ENCODE measurements around the gene ZNF93. TPM values are rescaled to one million over a fixed set of nuclear protein-coding genes. Genes with fewer than 3 reads are reported as not detected.
"Not testable (repeated sequence)": the region's sequence is repeated elsewhere in the genome, so short reads cannot be mapped to it uniquely, and the experiment has no call there.

Gene ZNF93
- total RNA-seq, 1 experiment from 2014 or later: 5.3 TPM

- DNase-seq (ENCODE audit: low spot score): no peak
These were observed 36.7 kb downstream of the ZNF93 start for GRCh38 chr19:19937403-19937802.

DNA sequence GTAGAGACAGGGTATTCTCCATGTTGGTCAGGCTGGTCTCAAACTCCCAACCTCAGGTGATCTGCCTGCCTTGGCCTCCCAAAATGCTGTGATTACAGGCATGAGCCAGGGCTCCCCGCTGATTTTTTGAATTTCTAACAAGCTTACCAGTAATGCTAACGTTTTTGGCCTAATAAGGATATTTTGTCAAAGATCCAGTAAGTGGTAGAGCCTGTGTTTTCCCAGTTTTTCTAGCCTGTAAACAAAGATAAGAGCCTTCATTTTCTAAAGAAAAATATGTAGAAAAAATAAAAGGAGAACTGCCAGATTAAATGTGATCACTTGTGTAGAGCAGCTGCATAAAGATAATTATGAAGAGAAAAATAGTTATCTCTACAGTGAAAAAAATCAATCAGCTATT, 37.7 kb downstream of the ZNF93 start:
- DNase-seq (ENCODE audit: low spot score): no peak

DNA sequence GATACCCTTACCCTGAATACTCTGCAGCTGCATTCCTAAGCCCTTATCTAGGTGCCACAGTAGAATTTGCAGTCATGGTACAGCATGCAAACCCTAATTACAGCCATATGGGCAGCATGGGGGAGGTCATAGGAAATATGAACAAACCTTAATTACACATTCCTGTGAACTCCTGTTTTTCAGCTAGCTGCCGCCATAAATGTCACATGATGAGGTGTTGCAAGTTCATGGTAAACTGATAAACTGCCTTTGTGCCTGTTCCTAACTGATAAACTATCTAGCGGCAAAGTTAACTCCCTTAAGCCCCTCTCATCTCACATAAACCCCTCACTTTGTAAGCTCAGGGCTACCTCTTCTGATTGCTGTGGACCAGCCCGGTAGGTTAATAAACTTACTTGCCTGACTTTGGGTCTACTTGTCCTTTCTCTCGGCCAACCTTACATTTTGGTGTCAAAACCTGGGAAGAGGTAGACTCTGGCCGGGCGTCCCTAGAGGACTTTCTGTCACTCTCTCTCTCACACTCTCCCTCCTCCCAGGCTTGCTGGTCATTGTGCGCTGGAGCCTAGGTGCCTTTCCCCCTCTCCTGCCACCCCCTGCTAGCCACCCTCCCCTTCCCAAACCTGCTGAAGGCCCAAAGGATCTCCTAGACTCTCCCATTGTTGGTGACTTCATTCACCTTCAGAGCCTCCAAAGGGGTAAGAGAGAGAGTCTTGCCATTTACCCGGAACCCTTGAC, 43.3 kb downstream of the ZNF93 start:
- no peak for DNase-seq (ENCODE audit: low spot score)

- no peak for DNase-seq (ENCODE audit: low spot score)
These were observed 43.8 kb downstream of the ZNF93 start for GRCh38 chr19:19944583-19944880.

GRCh38 chr19:19946226-19946625, 45.5 kb downstream of the ZNF93 start:
- DNase-seq (ENCODE audit: low spot score): no peak

- no peak for DNase-seq (ENCODE audit: low spot score)
These were observed 48.1 kb downstream of the ZNF93 start for GRCh38 chr19:19948800-19949199.

- no peak for DNase-seq (ENCODE audit: low spot score)
These were observed 54.5 kb downstream of the ZNF93 start for GRCh38 chr19:19955208-19955607.

GRCh38 chr19:19956434-19957075, 55.8 kb downstream of the ZNF93 start:
- no peak for DNase-seq (ENCODE audit: low spot score)

DNA sequence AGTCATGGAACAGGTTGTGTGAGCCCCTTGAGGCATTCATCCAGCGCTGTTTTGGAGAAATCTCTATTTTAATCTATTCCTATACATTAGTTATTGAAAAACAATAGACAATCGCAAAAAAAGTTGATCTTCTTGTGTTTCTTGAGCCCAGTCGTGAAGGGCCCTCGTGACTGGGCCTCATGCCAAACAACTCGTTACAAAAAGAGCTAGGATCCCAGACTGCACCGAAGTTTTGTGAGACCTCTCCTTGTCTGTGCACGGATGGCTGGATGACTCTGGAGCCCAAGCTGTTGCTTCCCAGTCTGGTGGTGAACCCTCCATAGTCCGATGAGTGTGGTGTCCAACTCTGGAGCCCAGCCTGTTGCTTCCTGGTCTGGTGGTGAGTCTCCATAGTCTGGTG, 57.0 kb downstream of the ZNF93 start:
- DNase-seq (ENCODE audit: low spot score): not testable (repeated sequence)

GRCh38 chr19:19959151-19959799, 58.5 kb downstream of the ZNF93 start:
- peak; percentile 35 for DNase-seq (ENCODE audit: low spot score)

DNA sequence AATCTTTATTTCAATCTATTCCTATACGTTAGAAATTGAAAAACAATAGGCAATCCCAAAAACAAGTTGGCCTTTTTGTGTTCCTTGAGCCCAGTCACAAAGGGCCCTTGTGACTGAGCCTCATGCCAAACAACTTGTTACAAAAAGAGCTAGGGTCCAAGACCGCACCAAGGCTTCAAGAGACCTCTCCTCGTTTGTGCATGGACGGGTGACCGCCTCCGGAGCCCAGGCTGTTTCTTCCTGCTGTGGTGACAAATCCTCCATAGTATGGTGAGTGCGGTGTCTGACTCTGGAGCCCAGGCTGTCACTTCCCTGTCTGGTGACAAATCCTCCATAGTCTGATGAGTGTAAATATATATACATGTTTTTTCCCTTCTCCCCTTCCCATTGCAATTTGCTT, 63.7 kb downstream of the ZNF93 start:
- no peak for DNase-seq (ENCODE audit: low spot score)

GRCh38 chr19:19966126-19966525, 65.4 kb downstream of the ZNF93 start:
- not testable (repeated sequence) for DNase-seq (ENCODE audit: low spot score)

DNA sequence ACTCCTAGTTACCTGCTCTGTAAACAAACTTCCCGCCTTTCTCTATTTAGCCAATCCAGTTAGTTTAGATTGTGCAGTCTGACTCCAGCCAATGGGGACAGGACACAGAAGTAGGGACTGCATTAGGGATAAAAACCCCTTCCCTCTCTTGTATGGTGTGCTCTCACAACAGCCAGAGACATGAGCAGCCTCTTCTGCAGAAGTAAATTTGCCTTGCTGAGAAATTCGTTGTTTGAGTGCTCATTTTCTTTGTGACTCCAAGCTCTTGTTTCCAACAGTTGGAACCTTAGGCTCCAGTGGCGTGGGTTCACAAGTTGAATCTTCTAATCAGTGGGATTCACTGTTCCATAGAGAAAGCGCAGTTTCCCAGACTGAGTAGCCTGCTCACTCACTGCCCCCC, 66.1 kb downstream of the ZNF93 start:
- DNase-seq (ENCODE audit: low spot score): no peak

Other genes with a start within 250 kb of the ZNF93 start
- gene ATP13A1, start 237.3 kb upstream of the ZNF93 start, total RNA-seq (2014; rRNA removed; shearing (Covaris generic)): 48.5 and 93.1 TPM in 2 replicates
- gene ZNF101, start 232.1 kb upstream of the ZNF93 start, total RNA-seq (2014; rRNA removed; shearing (Covaris generic)): 11.5 and 13.9 TPM in 2 replicates
- 5.9 and 7.4 TPM in 2 replicates for gene ZNF14, start 167.8 kb upstream of the ZNF93 start, total RNA-seq (2014; rRNA removed; shearing (Covaris generic))
- gene ZNF506, start 79.2 kb upstream of the ZNF93 start, total RNA-seq (2014; rRNA removed; shearing (Covaris generic)): not detected in 2 replicates
- 4.2 and 4.4 TPM in 2 replicates for gene ZNF253, start 35.1 kb upstream of the ZNF93 start, total RNA-seq (2014; rRNA removed; shearing (Covaris generic))
- gene ZNF682, start 138.6 kb downstream of the ZNF93 start, total RNA-seq (2014; rRNA removed; shearing (Covaris generic)): 1.1 and 3.0 TPM in 2 replicates
- gene ZNF90, start 177.1 kb downstream of the ZNF93 start, total RNA-seq (2014; rRNA removed; shearing (Covaris generic)): 0.31 and 0.72 TPM in 2 replicates

Measured in A172 (cell line).